Measurements from ENCODE around the gene C10orf71.

- no peak for TF ChIP-seq CTCF (IDR thresholded peaks at IDR 0.05; ENCODE audit: control extremely low read depth in 1 of 3, insufficient read depth in 1 of 3, low read depth in 1 of 3, low read length in 3 of 3)
- no peak for TF ChIP-seq EGR1 (IDR thresholded peaks at IDR 0.05; ENCODE audit: borderline replicate concordance, low read depth, low read length)
These were observed 55.1 kb downstream of the C10orf71 start for GRCh38 chr10:49353895-49354566.
